ENCODE measurements around the gene BRAT1.
A peak's percentile ranks its signal among the peaks of the same experiment; 100 is the strongest.

Gene BRAT1

DNA sequence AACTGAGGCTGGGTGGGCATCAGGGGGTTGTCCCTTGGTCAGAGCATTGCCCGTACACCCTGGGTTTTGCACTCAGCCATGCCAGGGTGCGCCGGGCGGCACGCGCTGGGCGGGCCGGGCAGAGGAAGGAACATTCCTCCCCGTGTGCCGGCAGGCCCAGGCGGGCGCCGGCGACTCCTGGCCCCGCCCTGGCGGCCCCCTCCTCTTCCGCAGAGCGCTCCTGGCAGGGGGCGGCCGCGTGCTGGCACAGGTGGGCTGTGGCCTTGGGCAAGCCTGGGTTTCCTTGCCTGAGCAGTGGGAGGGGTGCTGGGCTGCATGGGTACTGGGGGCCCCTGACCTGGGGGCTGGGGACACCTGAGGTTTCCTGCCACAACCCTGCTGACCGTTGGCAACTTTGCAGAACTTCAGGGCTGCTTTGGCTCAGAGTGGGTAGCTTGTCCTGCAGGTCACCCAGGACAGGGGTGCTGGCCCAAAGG, 31.8 kb downstream of the BRAT1 start:
- no peak for DNase-seq

DNA sequence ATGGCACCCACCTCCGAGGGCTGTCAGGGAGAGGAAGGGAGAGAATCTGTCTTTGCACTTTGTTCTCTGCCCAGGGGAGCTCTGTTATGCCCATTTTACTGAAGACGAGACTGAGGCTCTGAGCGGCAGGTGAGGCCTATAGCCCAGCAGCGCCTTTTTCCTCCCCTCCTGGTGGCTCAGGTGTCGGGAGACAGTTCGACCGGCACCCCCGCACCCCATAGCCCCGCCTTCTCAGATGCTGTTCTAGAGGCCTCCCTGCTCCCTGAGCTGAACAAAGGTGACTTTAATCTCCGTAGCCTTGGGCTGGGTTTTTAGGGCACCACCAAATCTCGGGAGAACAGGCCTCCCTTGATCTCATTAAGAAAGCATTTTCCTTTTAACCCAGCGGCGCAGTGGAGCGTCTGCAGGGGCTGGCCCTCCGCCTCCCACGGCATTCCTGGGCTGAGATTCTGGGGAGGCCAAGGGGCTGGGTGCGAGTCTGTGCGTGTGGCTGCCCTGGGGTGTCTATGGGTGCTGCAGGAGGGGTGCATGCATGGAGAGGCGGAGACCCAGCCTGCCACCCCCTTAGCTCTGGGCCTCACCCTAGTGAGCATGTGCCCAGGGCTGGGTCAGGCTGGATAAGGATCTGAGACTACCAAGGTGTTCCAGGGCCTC, 32.4 kb downstream of the BRAT1 start:
- DNase-seq = peak; percentile 63

DNA sequence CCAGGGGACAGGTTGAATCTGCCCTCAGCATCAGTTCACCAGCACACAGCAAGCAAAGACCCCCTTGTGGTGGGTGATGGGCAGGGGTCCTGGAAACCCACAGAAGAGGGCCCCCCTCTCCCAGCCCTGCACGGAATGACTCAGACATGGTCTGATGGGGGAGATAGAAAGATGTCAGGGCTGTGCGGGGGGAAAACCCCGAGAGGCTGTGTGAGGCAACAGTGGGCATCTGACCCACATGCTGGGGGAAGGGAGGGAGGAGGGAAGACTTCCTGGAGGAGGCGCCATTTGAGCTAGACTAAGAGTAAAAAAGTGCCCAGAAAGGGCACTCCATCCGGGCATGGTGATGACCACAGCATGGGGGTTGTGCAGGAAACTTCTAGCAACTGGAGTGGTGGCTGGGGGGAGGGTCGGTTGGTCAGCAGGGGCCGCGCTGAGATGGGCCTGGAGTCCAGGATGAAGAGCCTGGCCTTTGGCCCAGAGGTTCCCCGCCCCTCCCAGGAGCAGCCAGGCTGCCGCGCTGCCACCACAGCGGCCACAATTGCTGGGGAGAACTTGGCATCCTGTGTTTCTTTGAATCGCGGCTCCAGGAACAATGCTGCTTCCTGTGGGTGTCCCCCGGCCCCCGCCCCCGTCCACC, 33.3 kb downstream of the BRAT1 start:
- peak; percentile 48 for DNase-seq

- no peak for DNase-seq
These were observed 34.0 kb downstream of the BRAT1 start for GRCh38 chr7:2521341-2521745.

DNA sequence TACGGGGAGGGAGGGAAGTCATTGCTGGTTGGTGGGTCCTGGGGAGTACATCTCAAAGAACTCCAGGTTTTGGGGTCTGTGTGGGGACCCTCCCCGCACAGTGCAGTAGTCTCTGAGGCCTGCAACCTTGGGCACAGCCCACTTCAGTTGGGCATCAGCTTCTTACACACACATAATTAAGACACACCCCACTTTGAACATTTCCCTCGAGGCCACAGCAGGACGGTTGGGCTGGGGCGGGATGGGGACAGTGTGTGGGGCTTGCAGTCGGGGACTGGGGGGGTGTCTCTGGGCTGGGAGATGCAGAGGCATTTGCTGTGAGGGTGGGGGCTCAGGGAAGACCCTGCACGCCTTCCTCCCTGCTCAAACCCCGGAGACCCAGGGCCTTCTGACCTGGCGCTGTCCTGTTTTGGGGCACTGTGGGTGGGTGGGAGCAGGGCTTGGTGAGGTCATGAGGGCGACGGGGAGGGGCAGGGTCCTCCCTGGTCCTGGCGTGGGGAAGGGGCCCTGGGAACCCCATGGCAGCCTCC, 34.5 kb downstream of the BRAT1 start:
- DNase-seq = no peak

DNA sequence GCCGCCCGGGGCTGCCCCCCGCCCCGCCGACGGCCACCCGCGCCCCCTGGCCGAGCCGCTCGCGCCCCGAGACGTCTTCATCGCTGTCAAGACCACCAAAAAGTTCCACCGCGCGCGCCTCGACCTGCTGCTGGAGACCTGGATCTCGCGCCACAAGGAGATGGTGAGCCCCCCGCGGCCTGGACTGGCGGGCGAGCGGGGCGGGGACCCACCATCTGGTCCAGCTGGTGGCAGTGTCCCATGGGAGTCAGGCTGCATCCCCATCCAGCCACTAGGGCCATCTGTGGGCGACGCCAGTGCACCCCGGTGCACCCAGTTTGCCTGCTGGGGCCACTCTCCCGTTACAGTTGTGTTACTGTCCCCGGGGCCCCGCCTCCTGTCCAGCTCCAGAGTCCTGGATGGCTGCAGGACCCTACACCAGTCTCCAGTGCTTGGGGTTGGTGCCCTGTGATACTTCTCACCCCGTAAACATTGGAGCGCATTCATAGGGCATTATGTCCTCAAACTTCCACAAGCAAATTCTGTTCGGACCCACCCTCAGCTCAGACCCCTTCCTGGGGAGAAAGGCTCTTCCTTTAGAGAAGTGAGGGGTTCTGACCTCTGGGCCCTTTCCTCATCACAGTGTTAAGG, 35.1 kb downstream of the BRAT1 start:
- no peak for DNase-seq

GRCh38 chr7:2519119-2519930, 36.0 kb downstream of the BRAT1 start, which contains the start of gene LFNG:
LFNG (plus strand) TSS chr7:2519774; CDS start chr7:2519862, 88 bp downstream.
- DNase-seq = peak; percentile 93

DNA sequence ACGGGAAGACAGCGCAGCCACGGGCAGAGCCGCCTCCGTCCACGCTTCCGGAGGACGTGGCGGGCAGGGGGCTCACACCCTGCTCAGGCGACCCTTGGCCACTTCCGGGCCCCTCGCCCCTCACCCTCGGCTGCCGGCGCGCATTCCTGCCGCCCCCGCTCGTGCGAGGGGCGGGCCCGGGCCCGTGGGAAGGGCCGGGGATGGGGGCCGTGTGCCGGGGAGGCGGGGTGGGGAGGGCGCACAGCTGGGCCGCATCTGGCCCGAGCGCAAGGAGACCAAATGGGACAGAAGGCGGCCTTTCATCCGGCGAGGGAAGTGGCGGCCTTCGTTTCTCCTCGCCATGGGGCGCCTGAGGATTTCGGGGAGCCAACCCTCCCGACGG, 36.6 kb downstream of the BRAT1 start:
- no peak for DNase-seq

GRCh38 chr7:2517678-2518507, 37.4 kb downstream of the BRAT1 start:
- peak; percentile 75 for DNase-seq

DNA sequence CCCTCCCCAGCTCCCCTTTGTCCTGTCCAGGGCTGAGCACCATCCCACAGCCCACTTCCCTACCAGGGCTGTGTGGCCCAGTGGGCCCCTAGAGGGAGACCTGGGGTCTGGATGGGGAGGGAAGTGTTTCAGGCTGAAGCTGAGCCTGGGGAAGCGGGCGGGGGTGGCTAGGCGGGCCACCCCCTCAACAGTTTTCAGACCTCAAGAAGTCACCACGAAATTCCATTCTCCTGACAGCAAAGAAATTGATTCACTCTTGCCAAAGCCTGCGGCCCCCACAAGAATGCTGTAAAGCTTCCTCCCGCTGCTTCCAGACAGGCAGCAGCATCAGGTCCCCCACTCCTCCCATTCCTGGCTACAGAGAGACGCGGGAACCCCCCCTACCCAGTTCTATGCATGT, 38.3 kb downstream of the BRAT1 start:
- peak; percentile 98 for DNase-seq

DNA sequence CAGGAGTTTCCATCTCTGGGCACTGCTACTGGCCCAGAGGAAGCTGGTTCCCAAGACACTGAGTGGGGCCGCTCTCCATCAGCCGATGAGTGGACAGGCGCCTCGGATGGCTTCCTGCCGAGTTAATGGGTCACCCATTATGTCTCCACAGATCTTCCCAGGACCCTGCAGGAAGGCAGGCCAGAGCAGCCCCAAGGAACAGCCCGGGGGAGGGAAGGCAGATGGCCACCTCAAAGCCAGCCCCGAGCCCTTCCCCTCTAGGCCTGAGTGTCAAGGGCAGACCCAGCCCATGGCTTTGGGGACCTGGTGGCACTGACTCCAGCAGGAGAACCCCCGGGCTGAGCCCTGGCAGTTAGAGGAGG, 39.1 kb downstream of the BRAT1 start:
- no peak for DNase-seq

GRCh38 chr7:2515424-2516193, 39.7 kb downstream of the BRAT1 start:
- no peak for DNase-seq

GRCh38 chr7:2514473-2515423, 40.6 kb downstream of the BRAT1 start:
- no peak for DNase-seq

- no peak for DNase-seq
These were observed 41.6 kb downstream of the BRAT1 start for GRCh38 chr7:2513702-2514101.

GRCh38 chr7:2512713-2513112, 42.6 kb downstream of the BRAT1 start:
- DNase-seq = no peak

GRCh38 chr7:2512179-2512661, 43.1 kb downstream of the BRAT1 start:
- DNase-seq = no peak

DNA sequence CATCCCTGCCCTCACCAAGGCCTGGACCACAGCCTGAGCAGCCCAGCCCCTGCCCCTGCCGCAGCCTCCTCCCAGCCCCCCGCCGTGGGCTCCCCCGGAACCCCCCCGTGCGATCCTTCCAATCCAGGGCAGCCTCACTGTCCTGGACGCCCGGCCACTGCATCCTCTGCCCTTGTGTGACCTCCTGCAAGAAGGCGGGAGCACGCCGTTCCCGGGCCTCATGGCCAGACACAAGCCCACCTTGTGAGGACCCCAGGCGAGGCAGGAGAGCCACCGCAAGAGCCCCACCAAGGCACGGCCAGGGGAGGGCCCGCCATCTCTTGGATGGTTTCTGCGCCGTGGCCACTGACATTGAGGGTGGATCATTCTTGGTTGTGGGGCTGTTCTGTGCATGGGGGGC, 43.6 kb downstream of the BRAT1 start:
- DNase-seq = no peak

DNA sequence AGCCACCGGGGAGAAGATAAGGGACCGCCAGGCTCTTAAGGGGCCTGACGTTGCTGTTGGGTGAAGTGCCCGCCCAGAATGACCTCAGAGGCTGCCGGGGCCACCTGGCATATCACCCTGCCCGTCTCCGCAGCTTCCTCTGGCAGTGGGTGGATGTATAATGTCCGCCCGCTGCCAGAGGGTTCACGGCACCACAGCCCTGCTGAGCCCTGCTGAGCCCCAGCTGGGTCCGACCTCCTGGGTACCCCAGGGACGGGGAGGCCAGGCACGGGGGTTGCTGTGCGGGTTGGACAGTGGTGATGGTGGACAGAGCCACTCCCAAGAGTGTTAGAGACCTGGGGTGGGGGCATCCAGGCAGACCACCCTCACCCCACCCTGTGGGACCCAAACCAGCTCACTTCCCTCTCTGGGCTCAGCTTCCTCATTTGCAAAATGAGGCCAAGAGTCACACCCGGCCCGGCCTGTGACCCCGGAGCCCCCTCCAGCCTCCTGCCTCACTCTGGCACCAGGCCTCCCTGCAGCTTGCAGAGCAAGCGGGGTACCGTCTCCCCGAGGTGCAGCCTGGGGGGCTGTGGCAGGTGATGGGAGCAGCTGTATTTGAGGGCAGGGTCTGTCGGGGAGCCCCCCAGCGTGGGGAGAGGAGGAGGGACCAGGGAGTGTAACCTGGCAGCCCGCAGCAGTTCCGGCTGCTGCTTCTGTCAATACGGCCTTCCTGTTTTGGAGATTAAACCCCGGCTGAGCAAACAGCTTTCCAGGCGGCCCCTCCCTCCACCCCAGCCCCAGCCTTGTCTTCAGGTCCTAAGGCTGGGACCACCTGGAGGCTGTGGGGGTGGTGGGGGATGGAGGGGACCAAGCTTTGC, 44.2 kb downstream of the BRAT1 start:
- no peak for DNase-seq

All from fibroblast of skin of abdomen (primary cell).